Germinal center (tissue), 1 donor: ENCODE results near the gene ESRP2.

Source experiments
- DNase-seq: peaks from one replicate; pipeline ENCODE4 v3.0.0; 2012; ENCODE audit warnings: mixed read lengths, low spot score

ESRP2 gene

GRCh38 chr16:68263559-68264127, 27.7 kb upstream of the ESRP2 start:
- DNase-seq, result no peak

- DNase-seq, result no peak
These were observed 23.3 kb upstream of the ESRP2 start for GRCh38 chr16:68259007-68259825.

GRCh38 chr16:68257906-68258800, 22.2 kb upstream of the ESRP2 start:
- no peak for DNase-seq

GRCh38 chr16:68257251-68257905, 21.5 kb upstream of the ESRP2 start:
- peak; percentile 87 for DNase-seq

- DNase-seq, result no peak
These were observed 19.8 kb upstream of the ESRP2 start for GRCh38 chr16:68255712-68256111.

GRCh38 chr16:68253721-68254120, 17.8 kb upstream of the ESRP2 start:
- DNase-seq, result no peak

GRCh38 chr16:68252383-68252782, 16.5 kb upstream of the ESRP2 start:
- no peak for DNase-seq

- DNase-seq, result no peak
These were observed 15.9 kb upstream of the ESRP2 start for GRCh38 chr16:68251832-68252231.

GRCh38 chr16:68250951-68251350, 15.0 kb upstream of the ESRP2 start:
- DNase-seq, result no peak

GRCh38 chr16:68249371-68249770, 13.4 kb upstream of the ESRP2 start:
- DNase-seq, result no peak

GRCh38 chr16:68247932-68248331, 12.0 kb upstream of the ESRP2 start:
- DNase-seq, result no peak

GRCh38 chr16:68247400-68247799, 11.5 kb upstream of the ESRP2 start:
- no peak for DNase-seq

GRCh38 chr16:68246666-68247065, 10.7 kb upstream of the ESRP2 start:
- DNase-seq, result no peak

- no peak for DNase-seq
These were observed 10.2 kb upstream of the ESRP2 start for GRCh38 chr16:68246121-68246520.

GRCh38 chr16:68244903-68245853, 9.3 kb upstream of the ESRP2 start, which contains the start of gene PLA2G15:
Gene PLA2G15, plus strand, starts transcription at chr16:68245373. Its CDS starts 54 bp downstream, at chr16:68245427.
- DNase-seq, result peak; percentile 98

GRCh38 chr16:68244481-68244902, 8.6 kb upstream of the ESRP2 start:
- DNase-seq, result no peak

- DNase-seq, result no peak
These were observed 7.3 kb upstream of the ESRP2 start for GRCh38 chr16:68242926-68243858.

GRCh38 chr16:68242085-68242484, 6.2 kb upstream of the ESRP2 start:
- no peak for DNase-seq

- no peak for DNase-seq
These were observed 2.1 kb upstream of the ESRP2 start for GRCh38 chr16:68238029-68238345.
